Left kidney (tissue), 2 donors: ENCODE data around the gene SULT1A2. TPM values are rescaled to one million over a fixed set of nuclear protein-coding genes. Genes with fewer than 3 reads are reported as not detected.
"Not testable (repeated sequence)": the region's sequence is repeated elsewhere in the genome, so short reads cannot be mapped to it uniquely, and the experiment has no call there.

Source experiments
- DNase-seq: peaks from one replicate; pipeline ENCODE4 v3.0.0-alpha.2; 2013
- polyA plus RNA-seq: library from polyadenylated mRNA; unstranded; fragments of 120-200 nt; gene quantifications from one replicate; pipeline ENCODE4 v1.2.1, GENCODE V29; 2013; ENCODE audit not compliant: insufficient read length

Gene SULT1A2
- polyA plus RNA-seq, 1 donor = 2.2 TPM

- DNase-seq = no peak
Measured at GRCh38 chr16:28591355-28591754, 5.5 kb downstream of the SULT1A2 start.

GRCh38 chr16:28590384-28591340, 6.2 kb downstream of the SULT1A2 start:
- DNase-seq = no peak

GRCh38 chr16:28589930-28590329, 6.9 kb downstream of the SULT1A2 start:
- no peak for DNase-seq

GRCh38 chr16:28589069-28589468, 7.8 kb downstream of the SULT1A2 start:
- DNase-seq = no peak

GRCh38 chr16:28587386-28587785, 9.5 kb downstream of the SULT1A2 start:
- no peak for DNase-seq

GRCh38 chr16:28586466-28586865, 10.4 kb downstream of the SULT1A2 start:
- no peak for DNase-seq

GRCh38 chr16:28585674-28586073, 11.2 kb downstream of the SULT1A2 start:
- no peak for DNase-seq

GRCh38 chr16:28580726-28581315, 16.0 kb downstream of the SULT1A2 start:
- no peak for DNase-seq

GRCh38 chr16:28575446-28576109, 21.3 kb downstream of the SULT1A2 start:
- DNase-seq = no peak

- DNase-seq = no peak
Measured at GRCh38 chr16:28574925-28575324, 21.9 kb downstream of the SULT1A2 start.

- DNase-seq = no peak
Measured at GRCh38 chr16:28573738-28574718, 22.8 kb downstream of the SULT1A2 start.

- peak; percentile 79 for DNase-seq
Measured at GRCh38 chr16:28572696-28573510, 23.9 kb downstream of the SULT1A2 start.

GRCh38 chr16:28569968-28570752, 26.7 kb downstream of the SULT1A2 start:
- no peak for DNase-seq

GRCh38 chr16:28569021-28569420, 27.8 kb downstream of the SULT1A2 start:
- no peak for DNase-seq

- no peak for DNase-seq
Measured at GRCh38 chr16:28567292-28567691, 29.6 kb downstream of the SULT1A2 start.

GRCh38 chr16:28566233-28566925, 30.5 kb downstream of the SULT1A2 start:
- DNase-seq = not testable (repeated sequence)

GRCh38 chr16:28563218-28563617, 33.6 kb downstream of the SULT1A2 start:
- DNase-seq = no peak

- no peak for DNase-seq
Measured at GRCh38 chr16:28562199-28562598, 34.7 kb downstream of the SULT1A2 start.

- DNase-seq = no peak
Measured at GRCh38 chr16:28561557-28562187, 35.2 kb downstream of the SULT1A2 start.
